ENCODE data around the gene SEPTIN1. TPM values are rescaled to one million over a fixed set of nuclear protein-coding genes. Genes with fewer than 3 reads are reported as not detected.

SEPTIN1 gene
- total and polyA plus RNA-seq, 2 of the 13 experiments (the other 11 are each of a cell fraction or from before 2014, with no cell fraction given): 0.18 to 0.67 TPM

- TF ChIP-seq ZNF674 (CRISPR knock-in tag; IDR thresholded peaks at IDR 0.05; ENCODE audit: low read depth) (no peak), ZNF367 (CRISPR knock-in tag; IDR thresholded peaks at IDR 0.05; ENCODE audit: borderline replicate concordance) (no peak), BORCS8-MEF2B (CRISPR knock-in tag; IDR thresholded peaks at IDR 0.05) (peak; percentile 84), ZNF749 (CRISPR knock-in tag; IDR thresholded peaks at IDR 0.05; ENCODE audit: borderline replicate concordance) (peak; percentile 89; the same call in 1 of the 2 replicates), CHD2 (IDR thresholded peaks at IDR 0.05; ENCODE audit: low read depth, low read length) (no peak), NR3C1 (CRISPR knock-in tag; IDR thresholded peaks at IDR 0.05) (0 out of 2 replicates have a peak, but pooled peaks have one; percentile 38), PTBP1 (IDR thresholded peaks at IDR 0.05; ENCODE audit: low read depth, low read length, poor library complexity, severe bottlenecking) (peak; percentile 80), MAFF (IDR thresholded peaks at IDR 0.05; ENCODE audit: low read depth, low read length) (no peak), JUNB (CRISPR knock-in tag; IDR thresholded peaks at IDR 0.05; ENCODE audit: borderline replicate concordance) (no peak), BCL6 (CRISPR knock-in tag; IDR thresholded peaks at IDR 0.05) (0 out of 2 replicates have a peak, but pooled peaks have one; percentile 35), ZNF512B (CRISPR knock-in tag; IDR thresholded peaks at IDR 0.05; ENCODE audit: borderline replicate concordance) (no peak), ZNF572 (CRISPR knock-in tag; IDR thresholded peaks at IDR 0.05) (peak; percentile 95)
- TF ChIP-seq, protein P1, sequence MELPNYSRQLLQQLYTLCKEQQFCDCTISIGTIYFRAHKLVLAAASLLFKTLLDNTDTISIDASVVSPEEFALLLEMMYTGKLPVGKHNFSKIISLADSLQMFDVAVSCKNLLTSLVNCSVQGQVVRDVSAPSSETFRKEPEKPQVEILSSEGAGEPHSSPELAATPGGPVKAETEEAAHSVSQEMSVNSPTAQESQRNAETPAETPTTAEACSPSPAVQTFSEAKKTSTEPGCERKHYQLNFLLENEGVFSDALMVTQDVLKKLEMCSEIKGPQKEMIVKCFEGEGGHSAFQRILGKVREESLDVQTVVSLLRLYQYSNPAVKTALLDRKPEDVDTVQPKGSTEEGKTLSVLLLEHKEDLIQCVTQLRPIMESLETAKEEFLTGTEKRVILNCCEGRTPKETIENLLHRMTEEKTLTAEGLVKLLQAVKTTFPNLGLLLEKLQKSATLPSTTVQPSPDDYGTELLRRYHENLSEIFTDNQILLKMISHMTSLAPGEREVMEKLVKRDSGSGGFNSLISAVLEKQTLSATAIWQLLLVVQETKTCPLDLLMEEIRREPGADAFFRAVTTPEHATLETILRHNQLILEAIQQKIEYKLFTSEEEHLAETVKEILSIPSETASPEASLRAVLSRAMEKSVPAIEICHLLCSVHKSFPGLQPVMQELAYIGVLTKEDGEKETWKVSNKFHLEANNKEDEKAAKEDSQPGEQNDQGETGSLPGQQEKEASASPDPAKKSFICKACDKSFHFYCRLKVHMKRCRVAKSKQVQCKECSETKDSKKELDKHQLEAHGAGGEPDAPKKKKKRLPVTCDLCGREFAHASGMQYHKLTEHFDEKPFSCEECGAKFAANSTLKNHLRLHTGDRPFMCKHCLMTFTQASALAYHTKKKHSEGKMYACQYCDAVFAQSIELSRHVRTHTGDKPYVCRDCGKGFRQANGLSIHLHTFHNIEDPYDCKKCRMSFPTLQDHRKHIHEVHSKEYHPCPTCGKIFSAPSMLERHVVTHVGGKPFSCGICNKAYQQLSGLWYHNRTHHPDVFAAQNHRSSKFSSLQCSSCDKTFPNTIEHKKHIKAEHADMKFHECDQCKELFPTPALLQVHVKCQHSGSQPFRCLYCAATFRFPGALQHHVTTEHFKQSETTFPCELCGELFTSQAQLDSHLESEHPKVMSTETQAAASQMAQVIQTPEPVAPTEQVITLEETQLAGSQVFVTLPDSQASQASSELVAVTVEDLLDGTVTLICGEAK (IDR thresholded peaks at IDR 0.05): no peak
- TF ChIP-seq, protein P1 (CRISPR knock-in tag; IDR thresholded peaks at IDR 0.05): peak; percentile 25; the same call in 1 of the 2 replicates
- TF ChIP-seq, protein P2, sequence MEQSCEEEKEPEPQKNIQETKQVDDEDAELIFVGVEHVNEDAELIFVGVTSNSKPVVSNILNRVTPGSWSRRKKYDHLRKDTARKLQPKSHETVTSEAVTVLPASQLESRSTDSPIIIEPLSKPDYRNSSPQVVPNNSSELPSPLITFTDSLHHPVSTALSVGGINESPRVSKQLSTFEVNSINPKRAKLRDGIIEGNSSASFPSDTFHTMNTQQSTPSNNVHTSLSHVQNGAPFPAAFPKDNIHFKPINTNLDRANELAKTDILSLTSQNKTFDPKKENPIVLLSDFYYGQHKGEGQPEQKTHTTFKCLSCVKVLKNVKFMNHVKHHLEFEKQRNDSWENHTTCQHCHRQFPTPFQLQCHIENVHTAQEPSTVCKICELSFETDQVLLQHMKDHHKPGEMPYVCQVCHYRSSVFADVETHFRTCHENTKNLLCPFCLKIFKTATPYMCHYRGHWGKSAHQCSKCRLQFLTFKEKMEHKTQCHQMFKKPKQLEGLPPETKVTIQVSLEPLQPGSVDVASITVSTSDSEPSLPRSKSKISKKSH (CRISPR knock-in tag; IDR thresholded peaks at IDR 0.05; ENCODE audit: borderline replicate concordance): peak; percentile 33; the same call in 1 of the 2 replicates
Observed at GRCh38 chr16:30378236-30379157, 3.9 kb downstream of the SEPTIN1 start (continued).
